HCT116 (cell line): ENCODE results near the gene SERHL2. TPM values are rescaled to one million over a fixed set of nuclear protein-coding genes. Genes with fewer than 3 reads are reported as not detected.
"Not testable (repeated sequence)": the region's sequence is repeated elsewhere in the genome, so short reads cannot be mapped to it uniquely, and the experiment has no call there.

Source experiments
- ATAC-seq: fragments of 200-7000 bp; cut with Tn5 transposase; 2 replicates; pipeline ENCODE4 v1.9.1; 2020; ENCODE audit warnings: mild to moderate bottlenecking, moderate library complexity
- BruUV-seq: library from RNA; stranded (reverse); fragments of 400-500 nt; replicated peaks from 2 replicates; lab custom pipeline; 2021; lab: Mats Ljungman, UMichigan
- CTCF ChIA-PET: fragments of 300-600 bp; sonication (Branson Sonifier 250); formaldehyde crosslinking; loops from one replicate; lab custom pipeline; 2021; ENCODE audit warnings: antibody characterized with exemption; lab: Charles Lee
- POLR2A ChIA-PET: fragments of 300-600, 350-600 bp; sonication (Branson Sonifier 250); formaldehyde crosslinking; loops from one replicate; lab custom pipeline; 2021; ENCODE audit warnings: antibody characterized with exemption; lab: Charles Lee
- RAD21 ChIA-PET, 2 experiments: fragments of 300-600 bp; sonication (Branson Sonifier 250); formaldehyde crosslinking; loops; one replicate each; lab custom pipeline; 2023; ENCODE audit warnings: low total read pairs in 2 of 2; ENCODE audit not compliant: uncharacterized antibody in 2 of 2, unreplicated experiment in 2 of 2, low non-redundant PET in 1 of 2; lab: Charles Lee
- DNase-seq: peaks from one replicate; pipeline ENCODE4 v3.0.0-alpha.2; 2010; ENCODE audit warnings: low read depth, low spot score
- H2AFZ ChIP-seq: fragments of 200-600 bp; shearing (Covaris generic), sonication (generic); 2 replicates; pipeline ENCODE4 v1.6.1; 2017; ENCODE audit warnings: low read depth, mixed run types, mixed read lengths, antibody characterized with exemption, low read length; ENCODE audit not compliant: poor library complexity, severe bottlenecking
- H3K27ac ChIP-seq: 2 replicates; pipeline ENCODE4 v1.5.1; 2012; ENCODE audit warnings: low read depth, low read length
- H3K27me3 ChIP-seq: fragments of 200-600 bp; sonication (generic); 2 replicates; pipeline ENCODE4 v1.6.1; 2016; ENCODE audit warnings: mixed run types, low read length, mixed read lengths; ENCODE audit not compliant: insufficient read depth
- H3K36me3 ChIP-seq, 2 experiments: fragments of 200-500 bp in 1 of 2; fragments of 200-600 bp in 1 of 2; sonication (Bioruptor generic) in 1 of 2; sonication (generic) in 1 of 2; 2 replicates each; pipeline versions ENCODE4 v1.5.1 to v1.6.1; 2014 to 2016; ENCODE audit warnings: low read length in 2 of 2, inconsistent platforms in 1 of 2, mixed read lengths in 1 of 2, mixed run types in 1 of 2; ENCODE audit not compliant: insufficient read depth in 2 of 2, control insufficient read depth in 1 of 2
- H3K4me1 ChIP-seq, 2 experiments: fragments of 200-600 bp in 1 of 2; sonication (generic) in 1 of 2; 2 replicates each; pipeline versions ENCODE4 v1.5.1 to v1.6.1; 2012 to 2017; ENCODE audit warnings: low read length in 2 of 2, inconsistent platforms in 1 of 2, mild to moderate bottlenecking in 1 of 2, mixed read lengths in 1 of 2, mixed run types in 1 of 2, moderate library complexity in 1 of 2; ENCODE audit not compliant: insufficient read depth in 2 of 2, control insufficient read depth in 1 of 2
- H3K4me2 ChIP-seq: fragments of 200-600 bp; sonication (generic); 2 replicates; pipeline ENCODE4 v1.6.1; 2017; ENCODE audit warnings: mixed run types, low read length, mixed read lengths
- H3K4me3 ChIP-seq, 2 experiments: fragments of 200-600 bp in 1 of 2; sonication (generic) in 1 of 2; replicated peaks in 1 of 2; 2 replicates each; pipeline ENCODE4 v1.5.1; 2011 to 2016; ENCODE audit warnings: low read length in 2 of 2, control low read depth in 1 of 2, low read depth in 1 of 2, mild to moderate bottlenecking in 1 of 2, mixed read lengths in 1 of 2, mixed run types in 1 of 2
- H3K79me2 ChIP-seq: fragments of 200-600 bp; sonication (generic); 2 replicates; pipeline ENCODE4 v1.6.1; 2017; ENCODE audit warnings: mild to moderate bottlenecking, mixed run types, low read length, moderate library complexity, mixed read lengths; ENCODE audit not compliant: insufficient read depth
- H3K9ac ChIP-seq: fragments of 200-600 bp; sonication (generic); 2 replicates; pipeline ENCODE4 v1.6.1; 2016; ENCODE audit warnings: low read length, mixed read lengths
- H3K9me2 ChIP-seq: fragments of 200-600 bp; sonication (generic), shearing (Covaris generic); 2 replicates; pipeline ENCODE4 v1.6.1; 2017; ENCODE audit warnings: mixed run types, mild to moderate bottlenecking, moderate library complexity; ENCODE audit not compliant: insufficient read depth
- H3K9me3 ChIP-seq, 2 experiments: fragments of 200-500 bp in 1 of 2; fragments of 200-600 bp in 1 of 2; sonication (Bioruptor generic) in 1 of 2; sonication (generic) in 1 of 2; 2 replicates each; pipeline ENCODE4 v1.6.1; 2014 to 2017; ENCODE audit warnings: low read length in 2 of 2, mixed read lengths in 2 of 2, inconsistent platforms in 1 of 2, low read depth in 1 of 2, mild to moderate bottlenecking in 1 of 2, mixed run types in 1 of 2, moderate library complexity in 1 of 2; ENCODE audit not compliant: control insufficient read depth in 1 of 2, insufficient read depth in 1 of 2
- H4K20me1 ChIP-seq: fragments of 200-600 bp; sonication (generic), shearing (Covaris generic); 2 replicates; pipeline ENCODE4 v1.6.1; 2017; ENCODE audit warnings: mixed run types, mild to moderate bottlenecking, moderate library complexity; ENCODE audit not compliant: insufficient read depth
- CBX3 ChIP-seq: IDR thresholded peaks from 2 replicates; pipeline ENCODE4 v1.6.1; 2012; ENCODE audit warnings: low read depth
- CEBPB ChIP-seq: IDR thresholded peaks from 2 replicates; pipeline ENCODE4 v1.6.1; 2012; ENCODE audit warnings: low read depth
- EZH2 ChIP-seq: fragments of 200-600 bp; sonication (generic); IDR thresholded peaks from 2 replicates; pipeline ENCODE4 v1.6.1; 2017; ENCODE audit warnings: antibody characterized with exemption, mixed run types
- EZH2phosphoT487 ChIP-seq: fragments of 200-600 bp; IDR thresholded peaks from 2 replicates; pipeline ENCODE4 v1.6.1; 2018; ENCODE audit warnings: antibody characterized with exemption, borderline replicate concordance
- FOSL1 ChIP-seq: IDR thresholded peaks from 2 replicates; pipeline ENCODE4 v1.6.1; 2012; ENCODE audit warnings: low read depth
- JUND ChIP-seq: IDR thresholded peaks from 2 replicates; pipeline ENCODE4 v1.6.1; 2012
- MAX ChIP-seq: IDR thresholded peaks from 2 replicates; pipeline ENCODE4 v1.6.1; 2012
- RAD21 ChIP-seq: IDR thresholded peaks from 2 replicates; pipeline ENCODE4 v1.6.1; 2012; ENCODE audit warnings: low read depth, mild to moderate bottlenecking
- SP1 ChIP-seq: IDR thresholded peaks from 2 replicates; pipeline ENCODE4 v1.6.1; 2012; ENCODE audit warnings: low read depth
- SRF ChIP-seq: IDR thresholded peaks from 2 replicates; pipeline ENCODE4 v1.6.1; 2012; ENCODE audit warnings: low read depth
- TCF7L2 ChIP-seq: IDR thresholded peaks from 2 replicates; pipeline ENCODE4 v1.7.0; 2011; ENCODE audit warnings: borderline replicate concordance, inconsistent platforms; ENCODE audit not compliant: insufficient read depth, insufficient read length; ENCODE audit errors: extremely low read depth
- YY1 ChIP-seq: IDR thresholded peaks from 2 replicates; pipeline ENCODE4 v1.6.1; 2011; ENCODE audit warnings: low read length, low read depth, moderate library complexity, mild to moderate bottlenecking; ENCODE audit not compliant: insufficient replicate concordance; ENCODE audit errors: extremely low read depth
- intact Hi-C: fragments of 100-400 bp; cut with micrococcal nuclease; formaldehyde crosslinking; loops from 2 replicates; pipeline ENCODE4 v1.10.0; 2022
- total RNA-seq: library from RNA; stranded (reverse); gene quantifications from one replicate; pipeline ENCODE4 v1.2.1, GENCODE V29; 2021; ENCODE audit not compliant: unreplicated experiment

Gene SERHL2
- total RNA-seq, 1 experiment from 2014 or later: not detected

- no peaks in the 10 kb centered on the region for H3K79me2 ChIP-seq
- CTCF ChIA-PET: no interaction called here
These were observed 4.3 kb upstream of the SERHL2 start for GRCh38 chr22:42549331-42550060.

GRCh38 chr22:42552294-42552647 is 1.5 kb upstream of the SERHL2 start:
- H3K27ac ChIP-seq, H3K4me3 ChIP-seq, RAD21 ChIA-PET, H3K27me3 ChIP-seq, H3K4me2 ChIP-seq, intact Hi-C loops, H2AFZ ChIP-seq, H3K9me3 ChIP-seq, ATAC-seq, H4K20me1 ChIP-seq, H3K79me2 ChIP-seq, H3K4me1 ChIP-seq, H3K36me3 ChIP-seq, POLR2A ChIA-PET, H3K9ac ChIP-seq, H3K9me2 ChIP-seq, BruUV-seq, DNase-seq: not testable (repeated sequence)
- CTCF ChIA-PET: interaction anchor here (0.9 kb wide), 1 partner anchor 75 kb away, joined by 3 read pairs; no protein-coding TSS in a partner anchor

More at GRCh38 chr22:42549331-42550060, 4.3 kb upstream of the SERHL2 start:
- intact Hi-C loops: no loop called here
- Histone ChIP-seq H4K20me1 (no peaks in the 10 kb centered on the region), H3K9me3 (no peaks in the 10 kb centered on the region), H3K36me3 (no peaks in the 10 kb centered on the region; a peak in 1 of 4 replicates), H3K9ac (no peak overlapping the region), H3K4me2 (no peak overlapping the region), H3K4me1 (peaks cover 0 to 4% of the 10 kb centered on the region in 2 experiments; a peak in 1 of 4 replicates), H3K4me3 (no peak overlapping the region), H3K27me3 (no peaks in the 10 kb centered on the region), H3K27ac (no peak overlapping the region), H2AFZ (no peak overlapping the region), H3K9me2 (no peaks in the 10 kb centered on the region)
- ATAC-seq (no peak), DNase-seq (no peak)
- ChIA-PET POLR2A (no interaction called here), RAD21 (no interaction called here)
- BruUV-seq: no TSS peak
- TF ChIP-seq SRF: no peak
- no peak for TF ChIP-seq CEBPB
- no peak for TF ChIP-seq TCF7L2
- no peak for TF ChIP-seq FOSL1
- no peak for TF ChIP-seq RAD21
- TF ChIP-seq CBX3: no peak
- TF ChIP-seq JUND: no peak
- no peak for TF ChIP-seq YY1
- no peak for TF ChIP-seq EZH2
- TF ChIP-seq SP1: no peak
- no peak for TF ChIP-seq MAX
- no peak for TF ChIP-seq EZH2phosphoT487
